Activated T-cell treated with anti-CD3 and anti-CD28 coated beads, Interleukin-2, amount 50 U/mL, for 1 hour (primary cell): Measurements from ENCODE around the gene PLOD2.

ENCODE experiments used
- DNase-seq: peaks from one replicate; pipeline ENCODE4 v3.0.0-alpha.2; 2020

PLOD2 gene

DNA sequence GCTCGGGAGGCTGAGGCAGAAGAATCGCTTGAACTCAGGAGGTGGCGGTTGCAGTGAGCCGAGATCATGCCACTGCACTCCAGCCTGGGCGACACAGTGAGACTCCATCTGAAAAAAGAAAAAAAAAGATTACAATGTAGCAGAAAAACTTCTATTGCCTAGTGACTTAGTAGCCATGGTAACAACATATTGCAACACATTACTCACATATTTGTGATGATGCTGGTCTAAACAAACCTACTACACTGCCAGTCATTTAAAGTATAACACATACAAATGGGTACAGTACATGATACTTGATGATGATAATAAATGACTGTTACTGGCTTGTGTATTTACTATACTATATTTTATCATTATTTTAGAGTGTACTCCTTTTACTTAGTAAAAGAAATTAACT lies 125.6 kb downstream of the PLOD2 start:
- DNase-seq: no peak

DNA sequence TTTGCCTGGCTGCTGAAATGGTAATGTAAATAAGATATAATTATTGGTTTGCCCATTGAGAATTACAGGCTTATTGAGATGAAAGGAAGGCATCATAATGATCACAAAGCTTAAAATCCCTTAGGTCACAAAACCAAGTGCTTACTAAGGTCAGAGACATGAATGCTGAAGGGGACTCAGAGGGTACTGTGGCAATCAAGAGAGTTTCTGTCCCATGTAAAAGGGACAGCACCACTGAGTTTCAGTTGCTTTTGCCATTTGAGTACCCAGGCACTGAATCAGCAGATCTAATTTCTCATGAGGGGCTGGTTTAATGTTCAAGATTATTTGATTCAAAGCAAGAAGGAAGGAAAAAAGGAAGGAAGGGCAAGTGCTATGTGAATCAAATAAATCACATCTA lies 127.0 kb downstream of the PLOD2 start:
- DNase-seq: no peak

DNA sequence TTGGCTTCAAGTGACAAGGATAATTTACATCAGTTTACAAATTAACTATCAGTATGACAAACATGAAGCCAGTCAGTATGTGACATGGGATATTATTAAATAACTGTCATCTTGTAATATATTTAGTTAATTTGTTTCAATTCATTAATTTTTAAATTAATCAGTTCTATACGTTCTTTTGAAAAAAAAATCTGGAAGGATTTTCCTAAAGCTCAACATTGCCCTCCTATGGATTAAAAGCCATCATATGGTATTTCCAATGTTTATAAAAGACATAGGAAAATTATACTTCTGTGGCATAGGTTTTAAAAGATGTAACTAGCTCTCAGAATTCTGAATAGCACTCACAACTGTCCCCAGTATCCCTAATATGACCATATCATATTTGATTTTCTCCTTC lies 134.4 kb downstream of the PLOD2 start:
- no peak for DNase-seq

DNA sequence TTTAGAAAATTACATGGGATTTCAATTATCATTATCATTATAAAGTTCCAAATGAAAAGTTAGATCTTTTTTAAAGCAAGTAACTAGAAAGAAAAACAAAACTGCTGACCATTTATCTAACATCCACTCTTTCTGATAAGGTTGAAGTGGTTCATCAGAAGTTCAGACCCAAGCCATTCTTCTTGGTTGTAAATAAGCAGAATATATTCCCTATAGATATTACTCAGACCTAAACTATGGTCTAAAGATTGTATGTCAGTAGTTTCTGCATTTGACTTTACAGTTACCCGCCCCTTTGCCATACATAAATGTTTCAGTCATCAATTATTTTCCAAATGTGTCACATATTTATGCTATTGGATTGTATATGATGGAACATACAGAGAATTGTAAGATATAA lies 136.7 kb downstream of the PLOD2 start:
- DNase-seq: no peak

DNA sequence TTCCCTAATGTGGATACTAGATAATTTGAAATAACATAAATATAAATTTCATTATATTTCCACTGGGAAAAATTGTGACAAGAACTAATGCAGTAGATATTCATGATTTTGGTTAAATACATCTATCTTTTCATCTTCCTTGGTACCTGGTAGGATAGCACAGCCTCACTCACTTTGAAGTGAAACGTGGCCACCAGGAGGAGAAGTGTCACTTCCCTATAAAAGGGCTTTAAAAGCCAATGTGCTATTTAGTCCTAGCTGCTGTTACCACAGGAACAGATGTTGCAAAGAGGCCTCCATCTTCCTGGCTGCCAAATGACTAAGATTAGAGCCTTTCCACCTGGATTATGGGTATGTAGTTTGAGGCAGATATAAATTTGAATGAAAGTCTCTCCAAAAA lies 140.0 kb downstream of the PLOD2 start:
- no peak for DNase-seq

DNA sequence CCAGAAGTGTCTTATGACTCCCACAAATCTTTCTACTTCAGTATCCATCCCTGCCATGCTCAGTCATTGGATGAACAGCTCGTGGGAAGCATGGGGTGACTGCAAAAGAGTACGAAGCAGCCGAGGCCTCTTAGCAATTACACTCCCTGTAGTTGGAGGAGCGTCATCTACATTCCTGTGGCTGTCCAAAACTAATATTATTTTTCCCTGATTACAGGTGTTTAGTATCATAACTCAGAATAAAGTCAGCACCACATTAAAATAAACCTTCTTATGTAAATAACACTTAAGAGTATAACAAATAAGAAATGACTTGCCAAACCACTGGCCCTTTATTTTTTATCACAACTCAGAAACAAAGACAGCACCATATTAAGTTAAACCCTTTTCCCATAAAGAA lies 141.5 kb downstream of the PLOD2 start:
- no peak for DNase-seq
